Breast epithelium (tissue), 4 donors: ENCODE results near the gene PTTG1IP2. TPM values are rescaled to one million over a fixed set of nuclear protein-coding genes. Genes with fewer than 3 reads are reported as not detected.

Experiments
- DNase-seq, 2 donors: peaks; one replicate each; pipeline ENCODE4 v3.0.0-alpha.2; 2019; ENCODE audit warnings: low spot score in 2 of 2
- H3K27ac ChIP-seq, 2 donors: fragments of 200-600 bp; sonication (generic) in 1 of 2; one replicate each; pipeline ENCODE4 v1.5.1; 2016 to 2019; ENCODE audit warnings: mild to moderate bottlenecking in 1 of 2
- H3K27me3 ChIP-seq, 2 donors: fragments of 200-600 bp; sonication (generic) in 1 of 2; one replicate each; pipeline versions ENCODE4 v1.5.1 to v1.6.0; 2017 to 2019; ENCODE audit warnings: control low read depth in 1 of 2, mild to moderate bottlenecking in 1 of 2
- H3K36me3 ChIP-seq: fragments of 200-600 bp; one replicate; pipeline ENCODE4 v1.5.1; 2019
- H3K4me1 ChIP-seq, 2 donors: fragments of 200-600 bp; sonication (generic); one replicate each; pipeline ENCODE4 v1.5.1; 2016 to 2019; ENCODE audit warnings: control low read depth in 1 of 2
- H3K4me3 ChIP-seq, 3 donors: fragments of 200-600 bp; sonication (generic); 1 replicate in 2 of 3; 2 replicates in 1 of 3; pipeline ENCODE4 v1.5.1; 2016 to 2019; ENCODE audit warnings: mild to moderate bottlenecking in 3 of 3, moderate library complexity in 2 of 3
- H3K9me3 ChIP-seq, 2 donors: fragments of 200-600 bp; sonication (generic) in 1 of 2; one replicate each; pipeline ENCODE4 v1.5.1; 2016 to 2019; ENCODE audit warnings: control low read depth in 1 of 2
- POLR2A ChIP-seq: fragments of 450-650 bp; IDR thresholded peaks from one replicate; pipeline ENCODE4 v1.6.1; 2016; ENCODE audit warnings: antibody characterized with exemption, mild to moderate bottlenecking, moderate library complexity
- POLR2AphosphoS5 ChIP-seq, 3 donors: sonication (generic); formaldehyde crosslinking; IDR thresholded peaks; one replicate each; pipeline ENCODE4 v1.6.1; 2017; ENCODE audit warnings: antibody characterized with exemption in 3 of 3
- intact Hi-C: fragments of 100-400 bp; cut with DNase I; formaldehyde crosslinking; loops from one replicate; pipeline ENCODE4 v1.15.1; 2023; ENCODE audit warnings: low total_unique reads
- total RNA-seq, 3 donors: library from RNA; depleted of rRNA; stranded (reverse); fragments of >200 nt; gene quantifications; one replicate each; pipeline ENCODE4 v1.1.0, GENCODE V29; 2016
- TF ChIP-seq, protein P1 (sequence below), 3 donors: fragments of 450-650 bp; IDR thresholded peaks; one replicate each; pipeline ENCODE4 v1.5.1; 2016 to 2017; ENCODE audit warnings: antibody characterized with exemption in 3 of 3, mild to moderate bottlenecking in 3 of 3, moderate library complexity in 3 of 3

PTTG1IP2 gene
- total RNA-seq, 3 donors from 2014 or later = not detected

DNA sequence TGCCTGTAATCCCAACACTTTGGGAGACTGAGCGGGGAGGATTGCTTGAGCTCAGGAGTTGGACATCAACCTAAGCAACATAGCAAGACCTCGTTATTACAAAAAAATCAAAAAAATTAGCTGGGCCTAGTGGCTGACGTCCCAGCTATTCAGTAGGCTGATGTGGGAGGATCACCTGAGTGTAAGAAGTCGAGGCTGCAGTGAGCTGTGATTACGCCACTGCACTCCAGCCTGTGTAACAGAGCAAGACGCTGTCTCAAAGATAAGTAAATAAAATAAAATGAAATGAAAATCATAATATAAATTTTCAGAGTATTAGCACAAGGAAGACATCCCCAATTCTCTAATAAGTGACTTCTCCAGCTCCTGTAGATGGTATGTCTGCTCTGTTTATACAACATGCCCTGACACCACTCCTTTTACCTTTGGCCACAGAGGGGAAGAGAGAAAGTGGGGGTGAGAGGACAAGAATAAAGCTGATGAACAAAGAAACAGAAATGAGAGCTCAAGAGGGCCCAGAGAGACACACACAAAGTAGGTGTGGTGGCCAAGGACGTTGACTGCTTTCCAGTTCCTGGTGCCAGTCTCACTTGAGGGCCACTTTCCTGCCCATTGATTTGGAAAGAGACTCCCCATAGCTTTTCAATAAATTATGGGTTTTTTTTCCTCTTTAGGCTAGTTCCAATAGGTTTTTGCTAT is 62.9 kb downstream of the PTTG1IP2 start:
- Histone ChIP-seq H3K27me3 (no peaks in the 10 kb centered on the region), H3K4me1 (no peaks in the 10 kb centered on the region), H3K4me3 (no peak overlapping the region), H3K9me3 (no peaks in the 10 kb centered on the region), H3K27ac (no peak overlapping the region), H3K36me3 (no peaks in the 10 kb centered on the region)
- no peak for DNase-seq
- intact Hi-C loops = no loop called here
- TF ChIP-seq, protein P1, sequence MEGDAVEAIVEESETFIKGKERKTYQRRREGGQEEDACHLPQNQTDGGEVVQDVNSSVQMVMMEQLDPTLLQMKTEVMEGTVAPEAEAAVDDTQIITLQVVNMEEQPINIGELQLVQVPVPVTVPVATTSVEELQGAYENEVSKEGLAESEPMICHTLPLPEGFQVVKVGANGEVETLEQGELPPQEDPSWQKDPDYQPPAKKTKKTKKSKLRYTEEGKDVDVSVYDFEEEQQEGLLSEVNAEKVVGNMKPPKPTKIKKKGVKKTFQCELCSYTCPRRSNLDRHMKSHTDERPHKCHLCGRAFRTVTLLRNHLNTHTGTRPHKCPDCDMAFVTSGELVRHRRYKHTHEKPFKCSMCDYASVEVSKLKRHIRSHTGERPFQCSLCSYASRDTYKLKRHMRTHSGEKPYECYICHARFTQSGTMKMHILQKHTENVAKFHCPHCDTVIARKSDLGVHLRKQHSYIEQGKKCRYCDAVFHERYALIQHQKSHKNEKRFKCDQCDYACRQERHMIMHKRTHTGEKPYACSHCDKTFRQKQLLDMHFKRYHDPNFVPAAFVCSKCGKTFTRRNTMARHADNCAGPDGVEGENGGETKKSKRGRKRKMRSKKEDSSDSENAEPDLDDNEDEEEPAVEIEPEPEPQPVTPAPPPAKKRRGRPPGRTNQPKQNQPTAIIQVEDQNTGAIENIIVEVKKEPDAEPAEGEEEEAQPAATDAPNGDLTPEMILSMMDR (IDR thresholded peaks at IDR 0.05) = no peak
- TF ChIP-seq POLR2A (no peak), POLR2AphosphoS5 (IDR thresholded peaks at IDR 0.05) (no peak)

DNA sequence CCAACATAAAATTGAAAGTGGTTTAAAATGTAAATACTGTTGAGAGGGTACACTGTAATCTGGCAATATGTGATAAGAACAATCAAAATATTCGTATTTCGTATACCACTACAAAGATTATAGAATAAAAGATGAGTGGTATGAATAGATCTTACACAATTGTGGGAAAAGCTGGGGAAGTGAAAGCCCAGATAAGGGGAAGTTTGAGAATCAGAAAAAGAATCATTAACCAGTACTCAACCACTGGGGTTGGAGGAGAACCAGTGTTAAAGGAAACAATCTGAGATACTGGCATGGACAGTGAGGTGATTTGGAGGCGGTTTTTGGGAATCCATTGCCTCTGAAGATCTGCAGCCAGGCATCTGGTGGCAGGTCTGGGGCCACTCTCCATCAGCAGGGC is 67.0 kb downstream of the PTTG1IP2 start:
- H3K36me3 ChIP-seq = no peaks in the 10 kb centered on the region
- H3K4me3 ChIP-seq = no peak overlapping the region
- DNase-seq = no peak
- H3K27ac ChIP-seq = no peak overlapping the region
- TF ChIP-seq, protein P1 (IDR thresholded peaks at IDR 0.05) = no peak
- TF ChIP-seq POLR2A (no peak), POLR2AphosphoS5 (IDR thresholded peaks at IDR 0.05) (no peak)
- intact Hi-C loops = no loop called here
- H3K27me3 ChIP-seq = no peaks in the 10 kb centered on the region
- H3K4me1 ChIP-seq = no peaks in the 10 kb centered on the region
- H3K9me3 ChIP-seq = no peaks in the 10 kb centered on the region

- Histone ChIP-seq H3K4me3 (no peak overlapping the region), H3K4me1 (no peaks in the 10 kb centered on the region), H3K27ac (no peak overlapping the region), H3K36me3 (no peaks in the 10 kb centered on the region), H3K27me3 (no peaks in the 10 kb centered on the region), H3K9me3 (no peaks in the 10 kb centered on the region)
- no peak for DNase-seq
- intact Hi-C loops = no loop called here
- TF ChIP-seq POLR2A (no peak), POLR2AphosphoS5 (IDR thresholded peaks at IDR 0.05) (no peak)
- TF ChIP-seq, protein P1 (IDR thresholded peaks at IDR 0.05) = no peak
Observed at GRCh38 chr7:90538405-90538804, 69.0 kb downstream of the PTTG1IP2 start.

DNA sequence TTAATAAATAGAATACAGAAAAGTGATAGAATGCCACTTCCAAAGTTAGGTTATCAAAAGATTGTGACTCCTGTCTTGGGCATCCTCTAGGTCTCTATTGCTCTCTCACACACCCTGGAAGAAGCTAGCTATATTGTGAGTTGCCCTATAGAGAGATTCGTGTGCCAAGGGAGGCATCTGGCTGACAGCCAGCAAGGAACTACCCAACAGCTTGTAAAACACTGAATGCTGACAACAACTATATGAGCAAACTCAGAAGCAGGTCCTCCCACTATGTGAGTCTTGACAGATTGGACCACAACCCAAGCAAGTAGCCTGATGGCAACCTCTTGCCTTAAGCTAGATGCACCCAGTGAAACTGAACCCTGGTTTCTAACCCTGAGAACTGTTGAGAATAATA is 71.0 kb downstream of the PTTG1IP2 start:
- intact Hi-C loops = no loop called here
- no peak for TF ChIP-seq POLR2A
- TF ChIP-seq, protein P1 (IDR thresholded peaks at IDR 0.05) = no peak
- no peak for TF ChIP-seq POLR2AphosphoS5 (IDR thresholded peaks at IDR 0.05)
- no peaks in the 10 kb centered on the region for H3K9me3 ChIP-seq

DNA sequence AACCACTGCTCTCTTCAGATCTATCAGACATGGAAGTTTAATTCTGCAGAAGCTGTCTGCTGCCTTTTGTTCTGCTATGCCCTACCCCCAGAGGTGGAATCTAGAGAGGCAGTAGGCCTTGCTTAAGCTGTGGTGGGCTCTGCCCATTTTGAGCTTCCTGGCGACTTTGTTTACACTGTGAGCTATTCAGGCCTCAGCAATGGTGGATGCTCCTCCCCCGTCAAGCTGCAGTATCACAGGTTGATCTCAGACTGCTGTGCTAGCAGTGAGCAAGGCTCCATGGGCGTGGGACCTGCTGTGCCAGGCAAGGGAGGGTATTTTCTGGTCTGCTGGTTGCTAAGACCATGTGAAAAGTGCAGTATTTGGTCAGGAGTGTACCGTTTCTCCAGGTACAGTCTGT is 81.6 kb downstream of the PTTG1IP2 start:
- no peak for TF ChIP-seq POLR2A
- TF ChIP-seq POLR2AphosphoS5 (IDR thresholded peaks at IDR 0.05) = no peak
- no peaks in the 10 kb centered on the region for H3K4me1 ChIP-seq
- no peak for DNase-seq
- H3K36me3 ChIP-seq = no peaks in the 10 kb centered on the region
- H3K4me3 ChIP-seq = no peak overlapping the region
- H3K9me3 ChIP-seq = no peaks in the 10 kb centered on the region
- H3K27me3 ChIP-seq = no peaks in the 10 kb centered on the region
- H3K27ac ChIP-seq = no peak overlapping the region
- intact Hi-C loops = no loop called here

More for the DNA sequence above, 71.0 kb downstream of the PTTG1IP2 start:
- Histone ChIP-seq H3K36me3 (no peaks in the 10 kb centered on the region), H3K27ac (no peak overlapping the region), H3K27me3 (no peaks in the 10 kb centered on the region), H3K4me1 (no peaks in the 10 kb centered on the region), H3K4me3 (no peak overlapping the region)
- DNase-seq = no peak
